Subcutaneous adipose tissue (tissue), 4 donors: ENCODE results near the gene IP6K1. TPM values are rescaled to one million over a fixed set of nuclear protein-coding genes. Genes with fewer than 3 reads are reported as not detected.

ENCODE experiments used
- CTCF ChIP-seq: fragments of 450-650 bp; IDR thresholded peaks from one replicate; pipeline ENCODE4 v1.5.1; 2016; ENCODE audit warnings: low read depth, mild to moderate bottlenecking, control low read depth, antibody characterized with exemption, moderate library complexity
- total RNA-seq, 4 donors: library from RNA; depleted of rRNA; stranded (reverse); fragments of >200 nt; gene quantifications; one replicate each; pipeline ENCODE4 v1.1.0, GENCODE V29; 2016

IP6K1 gene
- total RNA-seq, 4 donors from 2014 or later = 25.1 to 36.7 (median 31.6) TPM

- no peak for TF ChIP-seq CTCF
These were observed 4.7 kb downstream of the IP6K1 start for GRCh38 chr3:49781415-49782199.

GRCh38 chr3:49780080-49780974, 6.0 kb downstream of the IP6K1 start:
- no peak for TF ChIP-seq CTCF

- no peak for TF ChIP-seq CTCF
These were observed 6.8 kb downstream of the IP6K1 start for GRCh38 chr3:49779358-49780079.

GRCh38 chr3:49775538-49775937, 10.8 kb downstream of the IP6K1 start:
- TF ChIP-seq CTCF = no peak

GRCh38 chr3:49772703-49773102, 13.6 kb downstream of the IP6K1 start:
- no peak for TF ChIP-seq CTCF

GRCh38 chr3:49771340-49771938, 14.9 kb downstream of the IP6K1 start:
- TF ChIP-seq CTCF = no peak
